ENCODE measurements around the gene SMAD9.

GRCh38 chr13:36915106-36915505 is 4.9 kb downstream of the SMAD9 start:
- TF ChIP-seq CTCF (IDR thresholded peaks at IDR 0.05) (no peak), POLR2A (IDR thresholded peaks at IDR 0.05) (no peak)

Measured in esophagus squamous epithelium (tissue), 4 donors.